D721Med (cell line): Measurements from ENCODE around the gene GNAL.
A peak's percentile ranks its signal among the peaks of the same experiment; 100 is the strongest.
"Not testable (repeated sequence)": the region's sequence is repeated elsewhere in the genome, so short reads cannot be mapped to it uniquely, and the experiment has no call there.

Source experiments
- DNase-seq: peaks from one replicate; pipeline ENCODE4 v3.0.0; 2011; ENCODE audit warnings: low spot score; ENCODE audit not compliant: insufficient read length
- FAIRE-seq: peaks from 2 replicates; lab custom pipeline; 2011; peaks lifted over from hg19 to GRCh38; lab: Jason Lieb, UNC
- CTCF ChIP-seq: IDR thresholded peaks from 2 replicates; pipeline ENCODE4 v1.5.1; 2012; ENCODE audit warnings: mild to moderate bottlenecking, control low read depth; ENCODE audit not compliant: insufficient read depth; ENCODE audit errors: missing control alignments

Gene GNAL

GRCh38 chr18:11849841-11850634 is 161.0 kb downstream of the GNAL start:
- DNase-seq (no peak), FAIRE-seq (no peak)
- TF ChIP-seq CTCF, result no peak

DNA sequence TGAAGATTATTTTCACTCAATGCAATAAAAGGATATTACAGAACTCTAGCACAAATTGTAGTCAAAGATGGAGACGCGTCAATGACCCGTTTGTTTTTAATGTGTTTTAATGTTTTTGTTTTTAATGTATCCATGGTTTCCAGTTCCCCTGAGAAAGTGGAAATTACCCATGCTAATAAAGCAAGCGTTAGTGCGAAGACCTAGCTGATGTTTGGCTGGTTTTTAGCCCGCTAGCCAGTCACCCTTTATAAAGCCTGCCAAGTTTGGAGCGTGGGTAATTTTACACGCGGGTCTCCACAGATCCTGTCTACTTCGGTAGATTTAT is 161.7 kb downstream of the GNAL start:
- DNase-seq, result no peak
- FAIRE-seq, result no peak
- no peak for TF ChIP-seq CTCF

DNA sequence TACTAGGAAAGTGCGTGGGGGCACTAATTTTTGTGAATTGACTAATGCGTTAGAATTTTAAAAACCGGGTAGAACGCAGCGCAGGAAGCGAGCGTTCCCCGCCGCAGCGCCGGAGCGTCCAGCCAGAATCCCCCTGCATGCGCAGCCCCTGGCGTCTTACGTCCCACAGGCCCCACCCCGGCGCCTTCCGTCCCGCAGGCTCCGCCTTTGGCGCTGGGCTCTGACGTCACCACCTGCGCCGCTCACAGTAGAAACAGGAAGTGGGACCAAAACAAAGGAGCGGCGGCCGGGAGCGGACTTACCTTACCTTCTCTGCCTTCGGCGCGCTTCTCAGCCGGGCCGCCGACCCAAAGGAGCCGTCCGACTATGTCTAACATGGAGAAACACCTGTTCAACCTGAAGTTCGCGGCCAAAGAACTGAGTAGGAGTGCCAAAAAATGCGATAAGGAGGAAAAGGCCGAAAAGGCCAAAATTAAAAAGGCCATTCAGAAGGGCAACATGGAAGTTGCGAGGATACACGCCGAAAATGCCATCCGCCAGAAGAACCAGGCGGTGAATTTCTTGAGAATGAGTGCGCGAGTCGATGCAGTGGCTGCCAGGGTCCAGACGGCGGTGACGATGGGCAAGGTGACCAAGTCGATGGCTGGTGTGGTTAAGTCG is 162.2 kb downstream of the GNAL start, which contains the start of gene CHMP1B:
CHMP1B (plus strand) TSS at position 268 of the 660 bp plus-strand sequence; CDS start at position 367, 99 bp downstream.
- peak; percentile 74 for DNase-seq
- TF ChIP-seq CTCF, result no peak
- FAIRE-seq, result no peak

- DNase-seq (no peak), FAIRE-seq (no peak)
- TF ChIP-seq CTCF, result no peak
Observed at GRCh38 chr18:11851806-11852337, 162.8 kb downstream of the GNAL start.

- DNase-seq, FAIRE-seq: not testable (repeated sequence)
Observed at GRCh38 chr18:11854554-11854953, 165.5 kb downstream of the GNAL start.

- DNase-seq (no peak), FAIRE-seq (no peak)
- TF ChIP-seq CTCF, result no peak
Observed at GRCh38 chr18:11857177-11857887, 168.3 kb downstream of the GNAL start.

DNA sequence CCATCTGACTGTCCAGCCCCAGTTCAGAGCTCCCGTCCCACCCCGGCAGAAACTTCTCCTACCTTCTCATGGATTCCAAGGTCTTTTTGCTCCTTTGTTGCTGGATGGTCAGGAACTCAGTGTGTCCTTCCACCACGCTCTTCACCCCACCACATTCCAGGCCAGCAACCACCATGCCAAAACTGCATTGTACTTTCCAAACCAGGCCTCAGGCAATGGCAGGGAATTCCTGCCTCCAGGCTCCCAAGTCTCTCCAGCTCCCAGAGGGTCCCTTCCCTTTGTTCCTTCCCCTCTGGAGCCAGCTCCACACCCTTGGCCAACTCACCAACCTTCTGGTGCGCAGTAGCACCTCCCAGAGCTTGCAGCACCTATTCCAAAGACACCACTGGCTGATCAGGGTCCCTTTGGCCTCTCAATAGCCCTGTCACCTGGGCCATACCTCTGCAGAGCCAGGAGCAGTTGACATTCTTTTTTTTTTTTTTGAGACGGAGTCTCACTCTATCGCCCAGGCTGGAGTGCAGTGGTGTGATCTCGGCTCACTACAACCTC is 170.3 kb downstream of the GNAL start:
- DNase-seq (no peak), FAIRE-seq (no peak)
- no peak for TF ChIP-seq CTCF
